ENCODE measurements around the gene MRPL34.

MRPL34 gene

GRCh38 chr19:17262557-17262956 is 43.1 kb upstream of the MRPL34 start:
- H3K36me3 ChIP-seq (ENCODE audit: control insufficient read depth, insufficient read depth, low read length) = no peaks in the 10 kb centered on the region
- H3K27me3 ChIP-seq (replicated peaks; ENCODE audit: control insufficient read depth, insufficient read depth, low read length) = no peaks in the 10 kb centered on the region
- DNase-seq (ENCODE audit: extremely low read depth, insufficient read length) = no peak
- TF ChIP-seq CTCF (IDR thresholded peaks at IDR 0.05; ENCODE audit: insufficient read depth, low read length, poor library complexity, severe bottlenecking) = no peak
- no peak overlapping the region for H3K4me3 ChIP-seq (replicated peaks; ENCODE audit: low read depth, low read length)

DNA sequence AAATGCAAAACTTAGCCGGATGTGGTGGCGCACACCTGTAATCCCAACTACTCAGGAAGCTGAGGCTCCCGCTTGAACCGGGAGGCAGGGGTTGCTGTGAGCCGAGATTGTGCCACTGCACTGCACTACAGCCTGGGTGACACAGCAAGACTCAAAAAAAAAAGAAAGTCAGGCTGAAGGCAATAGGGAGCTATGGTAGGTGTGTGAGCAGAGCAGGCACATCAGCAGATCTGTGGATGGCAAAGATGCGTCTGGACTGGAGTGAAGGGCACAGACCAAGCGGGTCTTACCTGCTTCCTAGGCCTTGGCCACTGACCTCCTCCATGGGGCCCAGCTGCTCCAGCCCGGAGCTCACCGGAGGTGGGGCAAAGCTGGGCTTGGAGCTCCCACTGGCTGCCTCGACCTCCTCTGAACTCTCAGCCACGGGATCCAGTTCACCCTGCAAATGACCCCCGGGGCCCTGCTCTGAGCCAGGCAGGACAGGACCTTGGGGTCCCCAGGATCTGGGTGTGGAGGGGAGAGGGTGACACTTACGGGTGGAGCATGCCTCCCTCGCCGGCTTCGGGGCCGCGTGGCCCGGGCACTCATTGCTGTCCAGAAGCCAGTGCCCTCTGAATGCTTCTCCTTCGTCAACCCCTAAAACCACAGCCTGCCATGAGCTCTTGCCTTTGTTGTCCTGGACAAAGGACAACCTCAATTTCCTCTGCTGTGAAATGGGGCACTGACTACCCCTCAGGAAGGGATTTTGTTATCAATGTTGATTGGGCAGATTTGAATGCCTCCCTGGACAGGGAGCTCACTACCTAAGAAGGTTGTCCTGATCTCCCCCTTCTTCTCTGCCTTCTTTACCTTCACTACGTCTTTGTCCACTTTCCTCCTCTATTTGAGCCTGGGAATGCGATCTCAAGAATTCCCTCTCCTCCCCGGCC is 41.7 kb upstream of the MRPL34 start:
- TF ChIP-seq CTCF (IDR thresholded peaks at IDR 0.05; ENCODE audit: insufficient read depth, low read length, poor library complexity, severe bottlenecking) = no peak
- Histone ChIP-seq H3K36me3 (ENCODE audit: control insufficient read depth, insufficient read depth, low read length) (no peaks in the 10 kb centered on the region; the same call in 1 of the 2 replicates), H3K27me3 (replicated peaks; ENCODE audit: control insufficient read depth, insufficient read depth, low read length) (no peaks in the 10 kb centered on the region), H3K4me3 (replicated peaks; ENCODE audit: low read depth, low read length) (no peak overlapping the region)
- DNase-seq (ENCODE audit: extremely low read depth, insufficient read length) = no peak

- DNase-seq (ENCODE audit: extremely low read depth, insufficient read length) = no peak
- no peaks in the 10 kb centered on the region; the same call in 1 of the 2 replicates for H3K36me3 ChIP-seq (ENCODE audit: control insufficient read depth, insufficient read depth, low read length)
- H3K4me3 ChIP-seq (replicated peaks; ENCODE audit: low read depth, low read length) = no peak within 1 kb of the TSS
- no peaks in the 10 kb centered on the region for H3K27me3 ChIP-seq (replicated peaks; ENCODE audit: control insufficient read depth, insufficient read depth, low read length)
- no peak for TF ChIP-seq CTCF (IDR thresholded peaks at IDR 0.05; ENCODE audit: insufficient read depth, low read length, poor library complexity, severe bottlenecking)
Measured at GRCh38 chr19:17264641-17264979, 41.1 kb upstream of the MRPL34 start, which contains the start of gene USHBP1. TSS of gene USHBP1 (minus strand) at chr19:17264745. CDS start at chr19:17264299, 446 bp downstream.

DNA sequence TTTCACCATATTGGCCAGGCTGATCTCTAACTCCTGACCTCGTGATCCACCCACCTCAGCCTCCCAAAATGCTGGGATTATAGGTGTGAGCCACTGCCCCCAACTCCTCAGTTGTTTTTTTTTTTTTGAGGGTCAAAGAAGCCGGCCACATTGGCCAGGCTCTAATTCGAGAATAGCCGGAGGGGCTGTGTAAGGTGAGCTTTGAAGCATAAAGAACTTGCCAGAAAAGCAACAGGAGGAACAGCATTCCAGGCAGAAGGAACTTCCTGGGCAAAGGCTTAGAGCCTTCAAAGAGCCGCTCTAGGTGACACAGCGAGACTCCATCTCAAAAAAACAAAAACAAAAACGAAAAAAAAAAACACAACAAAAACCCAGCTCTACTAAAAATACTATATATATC is 39.6 kb upstream of the MRPL34 start:
- Histone ChIP-seq H3K27me3 (replicated peaks; ENCODE audit: control insufficient read depth, insufficient read depth, low read length) (no peaks in the 10 kb centered on the region), H3K4me3 (replicated peaks; ENCODE audit: low read depth, low read length) (no peak overlapping the region), H3K36me3 (ENCODE audit: control insufficient read depth, insufficient read depth, low read length) (no peaks in the 10 kb centered on the region; the same call in 1 of the 2 replicates)
- no peak for DNase-seq (ENCODE audit: extremely low read depth, insufficient read length)
- no peak for TF ChIP-seq CTCF (IDR thresholded peaks at IDR 0.05; ENCODE audit: insufficient read depth, low read length, poor library complexity, severe bottlenecking)

- no peak for TF ChIP-seq CTCF (IDR thresholded peaks at IDR 0.05; ENCODE audit: insufficient read depth, low read length, poor library complexity, severe bottlenecking)
- peaks cover under 1% of the 10 kb centered on the region; the same call in 1 of the 2 replicates for H3K36me3 ChIP-seq (ENCODE audit: control insufficient read depth, insufficient read depth, low read length)
- no peak overlapping the region for H3K4me3 ChIP-seq (replicated peaks; ENCODE audit: low read depth, low read length)
- H3K27me3 ChIP-seq (replicated peaks; ENCODE audit: control insufficient read depth, insufficient read depth, low read length) = no peaks in the 10 kb centered on the region
- no peak for DNase-seq (ENCODE audit: extremely low read depth, insufficient read length)
Measured at GRCh38 chr19:17266589-17266974, 39.1 kb upstream of the MRPL34 start.

All from GM06990 (cell line).